Activated CD4-positive, alpha-beta memory T cell treated with anti-CD3 and anti-CD28 coated beads for 36 hours (primary cell): Measurements from ENCODE around the gene LIN7B. TPM values are rescaled to one million over a fixed set of nuclear protein-coding genes. Genes with fewer than 3 reads are reported as not detected.

Experiments
- CTCF ChIA-PET: fragments of 350-600 bp; sonication (Branson Sonifier 250); formaldehyde crosslinking; loops from one replicate; lab custom pipeline; 2021; ENCODE audit warnings: antibody characterized with exemption, inconsistent platforms; lab: Charles Lee
- POLR2A ChIA-PET: fragments of 350-600 bp; sonication (Branson Sonifier 250); formaldehyde crosslinking; loops from one replicate; lab custom pipeline; 2021; ENCODE audit warnings: antibody characterized with exemption; lab: Charles Lee
- DNase-seq: peaks from one replicate; pipeline ENCODE4 v3.0.0-alpha.2; 2020
- H3K27ac Mint-ChIP-seq: one replicate; pipeline ENCODE4 v1.8.0; 2021; ENCODE audit warnings: mixed read lengths
- H3K27me3 Mint-ChIP-seq: one replicate; pipeline ENCODE4 v1.8.0; 2021; ENCODE audit warnings: mixed read lengths
- H3K36me3 Mint-ChIP-seq: one replicate; pipeline ENCODE4 v1.8.0; 2021; ENCODE audit warnings: mixed read lengths
- H3K4me1 Mint-ChIP-seq: one replicate; pipeline ENCODE4 v1.8.0; 2021; ENCODE audit warnings: low read depth, mixed read lengths
- H3K4me3 Mint-ChIP-seq: one replicate; pipeline ENCODE4 v1.8.0; 2021; ENCODE audit warnings: mild to moderate bottlenecking, mixed read lengths
- H3K9me3 Mint-ChIP-seq: one replicate; pipeline ENCODE4 v1.8.0; 2021; ENCODE audit warnings: mixed read lengths
- intact Hi-C: fragments of 100-400 bp; cut with micrococcal nuclease; formaldehyde crosslinking; loops from one replicate; pipeline ENCODE4 v1.15.1; 2023
- total RNA-seq, 2 experiments: library from RNA; stranded (reverse); gene quantifications; one replicate each; pipeline ENCODE4 v1.2.3, GENCODE V29; 2021

The LIN7B gene
- total RNA-seq, 2 experiments from 2014 or later = 5.1 to 5.6 TPM

DNA sequence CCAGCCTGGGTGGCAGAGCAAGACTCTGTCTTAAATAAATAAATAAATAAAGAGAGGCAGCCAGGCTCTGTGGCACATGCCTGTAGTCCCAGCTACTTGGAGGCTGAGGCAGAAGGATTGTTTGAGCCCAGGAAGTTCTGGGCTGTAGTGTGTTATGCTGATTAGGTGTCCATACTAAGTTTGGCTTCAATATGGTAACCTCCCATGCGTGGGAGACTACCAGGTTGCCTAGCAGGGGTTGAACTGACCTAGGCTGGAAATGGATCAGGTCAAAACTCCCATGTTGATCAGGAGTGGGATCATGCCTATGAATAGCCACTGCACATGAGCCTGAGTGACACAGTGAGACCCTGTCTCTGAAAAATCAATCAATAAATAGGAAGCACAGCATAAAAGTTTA, 32.9 kb upstream of the LIN7B start:
- peaks cover 8% of the 10 kb centered on the region for H3K36me3 Mint-ChIP-seq
- intact Hi-C loops = loop anchor here (10.0 kb wide), 1 partner anchor 86 kb away; the partner anchor contains the start of genes GYS1 and RUVBL2
- ChIA-PET CTCF (interaction anchor here (2.3 kb wide), 1 partner anchor 17 kb away, joined by 13 read pairs; no protein-coding TSS in a partner anchor), POLR2A (no interaction called here)
- peaks cover 2% of the 10 kb centered on the region for H3K27me3 Mint-ChIP-seq
- no peak overlapping the region for H3K4me3 Mint-ChIP-seq
- H3K9me3 Mint-ChIP-seq = no peaks in the 10 kb centered on the region
- H3K27ac Mint-ChIP-seq = no peak overlapping the region
- no peak for DNase-seq
- H3K4me1 Mint-ChIP-seq = peaks cover 12% of the 10 kb centered on the region

GRCh38 chr19:49084206-49085019, 29.8 kb upstream of the LIN7B start:
- POLR2A ChIA-PET = no interaction called here
- no peaks in the 10 kb centered on the region for H3K27me3 Mint-ChIP-seq
- H3K4me3 Mint-ChIP-seq = peak overlapping the region; percentile 96
- H3K9me3 Mint-ChIP-seq = no peaks in the 10 kb centered on the region
- CTCF ChIA-PET = no interaction called here
- intact Hi-C loops = loop anchor here (1.0 to 10.0 kb wide), 3 partner anchors 35 to 438 kb away; partner anchors contain the start of genes C19orf73, CA11, GYS1 and PPFIA3
- peaks cover 27% of the 10 kb centered on the region for H3K36me3 Mint-ChIP-seq
- H3K4me1 Mint-ChIP-seq = peaks cover 29% of the 10 kb centered on the region
- peak overlapping the region; percentile 82 for H3K27ac Mint-ChIP-seq
- DNase-seq = no peak

DNA sequence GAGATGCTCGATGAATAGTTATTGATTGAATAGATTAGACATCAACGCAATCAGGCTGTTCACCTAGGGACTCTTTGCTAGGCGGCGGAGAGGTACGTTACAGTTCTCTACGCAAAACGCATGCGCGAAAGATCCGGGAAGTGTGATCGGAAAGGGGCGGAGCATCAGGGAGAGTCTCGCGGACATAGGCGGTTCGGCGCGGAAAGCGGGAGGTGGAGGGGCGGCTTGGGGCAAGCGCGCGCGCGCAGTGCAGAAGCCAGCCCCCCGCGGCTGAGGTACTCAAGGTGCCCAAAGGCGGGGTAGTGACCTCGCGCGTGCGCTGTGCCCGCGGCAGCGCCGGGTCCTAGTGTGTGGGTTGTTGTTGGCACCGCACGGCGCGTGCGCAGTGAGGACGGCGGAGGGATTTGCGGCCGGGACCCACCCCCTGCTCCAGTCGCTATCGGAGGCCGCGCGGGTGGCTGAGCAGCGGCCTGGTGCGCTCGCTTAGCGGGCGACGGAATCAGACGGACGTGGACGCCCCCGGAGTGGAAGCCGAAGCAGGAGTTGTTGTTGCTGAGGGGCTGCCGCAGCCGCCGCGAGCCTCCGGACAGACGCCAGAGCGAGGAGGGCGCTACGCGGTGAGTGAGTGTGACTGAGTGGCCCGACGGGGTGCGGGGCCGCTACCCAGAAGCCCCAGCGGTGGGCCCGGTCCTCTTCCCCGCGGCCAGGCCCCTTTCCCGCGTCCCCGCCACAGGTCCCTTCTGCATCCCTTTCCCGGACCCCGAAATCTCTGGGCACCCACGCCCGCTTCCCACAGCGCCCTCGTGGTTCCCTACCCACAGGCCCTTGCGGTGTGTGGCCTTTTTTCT, 28.9 kb upstream of the LIN7B start, which contains the start of gene SNRNP70:
Gene SNRNP70 (plus strand): TSS at position 432 of the 848 bp plus-strand sequence. CDS start 964 bp downstream, outside the sequence.
- H3K4me3 Mint-ChIP-seq = peak within 1 kb of the TSS; percentile 96
- peaks cover 31% of the 10 kb centered on the region for H3K4me1 Mint-ChIP-seq
- ChIA-PET POLR2A (no interaction called here), CTCF (interaction anchor here (2.5 to 4.0 kb wide), 2 partner anchors 13 to 21 kb away, joined by 8 to 42 read pairs; no protein-coding TSS in a partner anchor)
- H3K27ac Mint-ChIP-seq = peak within 1 kb of the TSS; percentile 82
- no peaks in the 10 kb centered on the region for H3K27me3 Mint-ChIP-seq
- H3K9me3 Mint-ChIP-seq = no peaks in the 10 kb centered on the region
- DNase-seq = peak; percentile 99
- intact Hi-C loops = loop anchor here (1.0 to 10.0 kb wide), 3 partner anchors 34 to 439 kb away; partner anchors contain the start of genes C19orf73, CA11, GYS1 and PPFIA3
- H3K36me3 Mint-ChIP-seq = peaks cover 29% of the 10 kb centered on the region

DNA sequence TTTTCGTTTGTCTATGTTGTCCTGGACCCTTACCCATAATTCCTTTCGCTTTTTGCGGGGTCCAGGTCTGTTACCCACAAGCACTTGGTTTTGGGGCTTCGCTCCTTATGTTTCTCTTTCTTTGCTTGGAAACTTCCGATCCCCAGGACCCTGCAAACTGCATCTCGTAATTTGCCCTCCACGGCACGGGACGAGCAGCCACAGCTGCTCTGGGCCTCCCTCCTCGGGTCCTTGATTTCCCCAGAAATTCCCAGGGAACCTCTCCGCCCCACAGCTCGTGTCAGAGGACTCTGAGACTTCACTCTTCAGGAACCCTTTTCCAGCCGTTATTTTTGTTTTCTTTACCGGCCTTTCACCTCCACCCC, 28.3 kb upstream of the LIN7B start:
- intact Hi-C loops = loop anchor here (1.0 to 10.0 kb wide), 3 partner anchors 33 to 440 kb away; partner anchors contain the start of genes C19orf73, CA11, GYS1 and PPFIA3
- no peaks in the 10 kb centered on the region for H3K27me3 Mint-ChIP-seq
- peak overlapping the region; percentile 96 for H3K4me3 Mint-ChIP-seq
- H3K9me3 Mint-ChIP-seq = no peaks in the 10 kb centered on the region
- peaks cover 35% of the 10 kb centered on the region for H3K36me3 Mint-ChIP-seq
- peaks cover 37% of the 10 kb centered on the region for H3K4me1 Mint-ChIP-seq
- DNase-seq = no peak
- ChIA-PET POLR2A (interaction anchor here (0.8 kb wide), 1 partner anchor 28 kb away, joined by 3 read pairs; the partner anchor contains the start of gene LIN7B), CTCF (interaction anchor here (1.2 to 4.0 kb wide), 4 partner anchors 9 to 62 kb away, joined by 3 to 42 read pairs (median 6); no protein-coding TSS in a partner anchor)
- H3K27ac Mint-ChIP-seq = peak overlapping the region; percentile 82

GRCh38 chr19:49086296-49086695, 27.9 kb upstream of the LIN7B start:
- ChIA-PET POLR2A (interaction anchor here (0.8 kb wide), 1 partner anchor 28 kb away, joined by 3 read pairs; the partner anchor contains the start of gene LIN7B), CTCF (interaction anchor here (1.2 to 4.0 kb wide), 5 partner anchors 9 to 62 kb away, joined by 3 to 42 read pairs (median 6); no protein-coding TSS in a partner anchor)
- H3K9me3 Mint-ChIP-seq = no peaks in the 10 kb centered on the region
- peak overlapping the region; percentile 96 for H3K4me3 Mint-ChIP-seq
- H3K27ac Mint-ChIP-seq = peak overlapping the region; percentile 82
- no peaks in the 10 kb centered on the region for H3K27me3 Mint-ChIP-seq
- H3K4me1 Mint-ChIP-seq = peaks cover 39% of the 10 kb centered on the region
- intact Hi-C loops = loop anchor here (10.0 kb wide), 1 partner anchor 91 kb away; the partner anchor contains the start of genes GYS1 and RUVBL2
- DNase-seq = no peak
- peaks cover 38% of the 10 kb centered on the region for H3K36me3 Mint-ChIP-seq

- Mint-ChIP-seq H3K9me3 (no peaks in the 10 kb centered on the region), H3K27ac (peak overlapping the region; percentile 25), H3K36me3 (peaks cover 46% of the 10 kb centered on the region), H3K27me3 (no peaks in the 10 kb centered on the region), H3K4me3 (no peak overlapping the region), H3K4me1 (peaks cover 35% of the 10 kb centered on the region)
- CTCF ChIA-PET = interaction anchor here (1.6 kb wide), 1 partner anchor 23 kb away, joined by 4 read pairs; the partner anchor contains the start of gene LIN7B
- DNase-seq = peak; percentile 18
- POLR2A ChIA-PET = no interaction called here
- intact Hi-C loops = no loop called here
Measured at GRCh38 chr19:49091391-49092038, 22.7 kb upstream of the LIN7B start.

- Mint-ChIP-seq H3K27ac (no peak overlapping the region), H3K9me3 (no peaks in the 10 kb centered on the region), H3K27me3 (no peaks in the 10 kb centered on the region), H3K4me3 (no peak overlapping the region), H3K4me1 (peaks cover 27% of the 10 kb centered on the region), H3K36me3 (peaks cover 42% of the 10 kb centered on the region)
- intact Hi-C loops = no loop called here
- ChIA-PET CTCF (interaction anchor here (1.5 to 1.6 kb wide), 2 partner anchors 14 to 22 kb away, joined by 4 read pairs; partner anchors contain the start of gene LIN7B), POLR2A (no interaction called here)
- no peak for DNase-seq
Measured at GRCh38 chr19:49092686-49093085, 21.5 kb upstream of the LIN7B start.

GRCh38 chr19:49094505-49095482, 19.4 kb upstream of the LIN7B start:
- Mint-ChIP-seq H3K4me1 (peaks cover 20% of the 10 kb centered on the region), H3K36me3 (peaks cover 49% of the 10 kb centered on the region), H3K27me3 (no peaks in the 10 kb centered on the region), H3K9me3 (no peaks in the 10 kb centered on the region), H3K27ac (no peak overlapping the region), H3K4me3 (no peak overlapping the region)
- ChIA-PET CTCF (interaction anchor here (0.9 to 4.5 kb wide), 9 partner anchors 8 to 113 kb away, joined by 3 to 50 read pairs (median 5); partner anchors contain the start of gene LIN7B), POLR2A (interaction anchor here (1.7 kb wide), 1 partner anchor 11 kb away, joined by 4 read pairs; no protein-coding TSS in a partner anchor)
- DNase-seq = no peak
- intact Hi-C loops = no loop called here

DNA sequence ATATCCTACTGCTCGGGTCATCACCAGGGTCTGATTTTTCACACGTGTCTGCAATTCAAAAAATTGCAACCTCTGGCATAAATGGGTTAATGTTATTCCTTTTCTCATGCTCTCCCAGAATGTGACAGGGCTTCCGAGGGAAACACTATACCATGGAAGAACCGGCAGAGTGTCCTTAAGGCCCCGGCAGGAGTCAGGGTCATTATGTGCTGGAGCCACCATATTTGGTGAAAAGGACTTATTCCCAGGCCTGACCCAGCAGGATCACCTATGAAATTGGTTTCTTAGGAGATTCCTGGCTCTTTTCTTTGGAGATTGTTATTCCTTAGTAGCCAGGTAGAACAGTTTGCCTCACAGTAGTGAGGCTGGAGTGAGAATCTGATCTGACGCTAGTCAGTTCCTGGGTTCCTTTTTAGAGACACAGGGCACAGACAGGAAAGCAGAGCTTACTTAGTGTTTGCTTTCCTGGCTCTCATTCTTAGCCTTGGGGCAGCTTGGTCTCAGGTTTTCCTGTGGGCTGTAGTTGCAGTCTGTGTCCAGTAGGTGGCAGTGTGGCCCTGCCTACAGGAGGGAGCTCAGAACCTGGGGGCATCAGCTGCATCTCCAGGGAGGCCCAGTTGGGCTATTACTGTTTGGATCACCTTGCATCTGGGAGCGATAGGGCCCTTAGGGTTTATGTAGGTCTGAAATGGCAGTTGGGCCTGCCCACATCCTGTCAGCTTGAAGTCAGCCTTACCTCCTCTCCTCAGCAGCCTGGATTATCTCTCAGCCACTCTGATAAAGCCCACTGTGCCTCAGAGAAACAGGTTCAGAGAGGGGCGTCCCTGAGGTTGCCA, 16.5 kb upstream of the LIN7B start:
- POLR2A ChIA-PET = interaction anchor here (0.5 to 2.4 kb wide), 5 partner anchors 17 to 473 kb away, joined by 3 to 8 read pairs (median 3); partner anchors contain the start of gene LIN7B
- Mint-ChIP-seq H3K27ac (no peak overlapping the region), H3K9me3 (no peaks in the 10 kb centered on the region), H3K4me3 (no peak overlapping the region), H3K36me3 (peaks cover 44% of the 10 kb centered on the region), H3K27me3 (no peaks in the 10 kb centered on the region), H3K4me1 (peaks cover 2% of the 10 kb centered on the region)
- DNase-seq = peak; percentile 79
- CTCF ChIA-PET = interaction anchor here (0.6 to 4.5 kb wide), 38 partner anchors 8 to 379 kb away, joined by 3 to 65 read pairs (median 5); partner anchors contain the start of genes CGB7, GYS1, LIN7B and PPFIA3
- intact Hi-C loops = loop anchor here (1.0 kb wide), 2 partner anchors 49 to 102 kb away; no protein-coding TSS in a partner anchor
